GM21367 (cell line): ENCODE measurements around the gene TNIP2.
A peak's percentile ranks its signal among the peaks of the same experiment; 100 is the strongest.
"Not testable (repeated sequence)": the region's sequence is repeated elsewhere in the genome, so short reads cannot be mapped to it uniquely, and the experiment has no call there.

Source experiments
- ATAC-seq: cut with Tn5 transposase; IDR thresholded peaks from one replicate; pipeline ENCODE4 v1.9.1; 2021; ENCODE audit not compliant: unreplicated experiment

Gene TNIP2

DNA sequence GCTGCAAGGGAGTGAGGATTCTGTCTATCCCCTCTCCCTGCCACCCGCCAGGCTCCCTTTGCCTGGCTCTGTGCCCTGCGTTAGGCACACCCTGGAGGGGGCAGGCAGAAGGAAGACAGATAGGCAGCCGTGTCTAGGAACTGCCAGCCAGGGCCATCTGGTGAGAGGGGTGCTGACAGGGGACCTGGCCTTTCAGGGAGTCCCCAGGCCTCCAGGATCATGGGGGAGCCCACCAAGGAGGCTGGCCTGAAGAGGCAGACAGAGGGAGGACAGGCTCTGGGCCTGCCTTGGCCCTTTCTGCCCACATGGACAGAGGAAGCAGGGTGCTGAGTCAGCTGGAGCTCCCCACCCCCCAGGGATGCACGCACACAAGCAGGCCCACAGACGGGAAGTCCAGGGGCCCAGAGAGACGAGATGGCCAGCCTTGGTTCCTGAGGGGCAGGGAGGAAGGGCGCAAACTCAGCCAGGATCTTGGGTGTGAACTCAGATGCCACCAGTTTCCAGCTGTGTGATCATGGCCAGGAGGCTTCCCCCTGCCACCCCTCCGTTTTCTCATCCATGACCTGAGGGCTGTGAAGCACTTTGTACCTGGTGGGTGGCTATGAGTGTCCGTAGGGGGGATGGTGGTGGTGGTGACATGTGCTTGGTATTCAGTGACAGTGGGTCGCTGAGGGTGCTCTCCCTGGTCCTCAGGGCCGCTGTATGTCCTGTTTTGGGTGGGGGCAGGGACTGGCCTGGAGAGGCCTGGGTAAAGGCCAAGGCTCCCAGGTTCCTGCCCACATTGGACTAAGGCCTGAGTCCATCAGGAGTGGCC, 38.6 kb upstream of the TNIP2 start:
- ATAC-seq = no peak

DNA sequence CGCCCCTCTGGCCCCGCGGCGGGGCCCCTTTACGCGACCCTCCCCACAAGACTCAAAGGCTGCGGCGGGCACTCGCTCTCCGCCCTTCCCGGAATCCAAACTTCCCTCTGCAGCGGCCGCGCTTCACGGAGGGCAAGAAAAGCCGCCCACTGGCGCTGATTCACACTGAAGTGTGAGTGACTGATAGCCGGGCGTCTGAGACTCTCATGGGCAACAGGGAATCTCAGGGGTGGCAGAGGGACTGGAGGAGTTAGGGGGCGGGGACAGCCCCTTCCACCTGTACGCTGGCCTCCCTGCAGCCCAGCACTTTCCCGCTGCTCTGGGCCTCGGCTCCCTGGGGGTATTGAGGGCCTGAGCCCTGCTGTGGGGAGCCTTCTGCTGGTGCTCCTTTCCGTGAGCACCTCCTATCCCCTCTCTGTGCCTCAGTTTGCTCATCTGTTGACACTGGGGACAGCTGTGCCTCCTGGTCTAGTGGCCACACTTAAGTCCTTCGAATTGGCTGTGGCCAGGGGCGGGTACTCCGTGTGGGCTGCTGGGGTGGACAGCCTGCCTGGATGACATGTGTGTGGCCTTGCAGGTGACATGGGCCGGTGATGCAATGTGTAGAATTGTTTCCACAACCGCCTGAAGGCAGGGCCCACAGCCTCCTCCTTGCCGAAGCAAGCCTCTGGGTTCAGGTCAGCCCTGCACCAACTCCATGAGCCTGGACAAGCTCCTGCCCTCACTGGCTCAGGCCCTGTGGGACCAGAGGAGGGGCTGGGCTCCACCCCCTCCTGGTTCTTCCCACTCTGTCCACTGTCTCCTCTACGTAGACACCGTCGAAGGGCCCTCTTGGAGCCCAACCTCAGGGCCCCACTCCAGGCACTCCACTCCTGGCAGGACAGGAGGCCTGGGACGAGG, 37.7 kb upstream of the TNIP2 start:
- ATAC-seq = no peak

DNA sequence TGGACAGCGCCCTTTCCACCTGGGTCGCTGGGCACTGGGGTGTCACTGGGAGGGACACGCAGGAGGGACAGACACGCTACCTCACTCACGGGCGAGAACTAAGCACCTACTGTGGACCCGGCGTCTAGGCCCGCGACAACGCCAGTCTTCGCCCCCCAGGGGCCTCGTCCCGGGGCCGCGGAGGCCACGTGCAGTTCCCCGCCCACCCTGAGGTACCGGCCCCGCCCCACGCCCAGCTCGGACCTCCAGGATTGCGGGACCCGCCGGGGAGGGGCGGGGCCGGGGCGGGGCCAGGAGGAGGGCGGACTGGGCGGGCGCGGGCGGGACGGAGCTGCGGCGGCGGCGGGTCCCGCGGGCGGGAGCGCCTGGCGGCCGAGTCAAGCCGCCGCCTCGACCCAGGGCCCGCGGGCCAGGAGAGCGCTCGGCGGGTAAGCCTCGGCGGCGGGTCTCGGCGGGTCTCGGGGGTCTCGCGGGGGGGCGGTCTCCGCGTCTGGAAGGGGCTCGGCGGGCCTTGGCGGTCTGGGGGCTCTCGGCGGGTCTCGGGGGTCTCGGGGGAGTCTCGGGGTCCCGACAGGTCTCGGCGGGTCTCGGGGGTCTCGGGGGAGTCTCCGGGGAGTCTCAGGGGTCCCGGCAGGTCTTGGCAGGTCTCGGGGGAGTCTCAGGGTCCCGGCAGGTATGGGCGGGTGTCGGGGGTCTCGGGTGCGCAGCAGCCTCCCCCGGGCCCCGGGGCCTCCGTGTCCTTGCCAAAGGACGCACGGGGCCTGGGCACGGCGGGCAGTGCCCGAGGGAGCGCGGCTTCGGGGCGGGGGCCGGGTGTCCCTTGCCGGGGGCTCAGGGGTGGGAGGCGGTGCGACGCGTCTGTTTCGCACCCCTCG, 36.8 kb upstream of the TNIP2 start, which contains the start of gene SH3BP2:
Gene SH3BP2, plus strand, starts transcription at position 375 of the 875 bp plus-strand sequence. CDS start 27,533 bp downstream, outside the sequence.
- no peak for ATAC-seq

DNA sequence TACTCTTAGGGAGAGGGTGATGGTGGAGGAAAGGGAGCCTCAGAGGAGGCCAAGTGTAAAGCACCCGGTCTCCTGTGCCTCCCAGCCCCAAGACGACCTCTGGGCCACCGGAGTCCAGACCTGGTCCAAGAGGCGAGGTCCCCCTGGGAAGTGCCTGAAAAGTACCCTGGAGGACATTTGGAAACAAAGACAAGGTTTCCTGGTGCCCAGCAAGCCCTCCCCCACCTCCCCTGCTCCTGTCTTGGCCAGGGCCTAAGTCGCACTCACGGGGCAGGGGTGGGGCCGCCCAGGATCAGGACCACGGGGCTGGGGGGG, 36.2 kb upstream of the TNIP2 start:
- no peak for ATAC-seq

DNA sequence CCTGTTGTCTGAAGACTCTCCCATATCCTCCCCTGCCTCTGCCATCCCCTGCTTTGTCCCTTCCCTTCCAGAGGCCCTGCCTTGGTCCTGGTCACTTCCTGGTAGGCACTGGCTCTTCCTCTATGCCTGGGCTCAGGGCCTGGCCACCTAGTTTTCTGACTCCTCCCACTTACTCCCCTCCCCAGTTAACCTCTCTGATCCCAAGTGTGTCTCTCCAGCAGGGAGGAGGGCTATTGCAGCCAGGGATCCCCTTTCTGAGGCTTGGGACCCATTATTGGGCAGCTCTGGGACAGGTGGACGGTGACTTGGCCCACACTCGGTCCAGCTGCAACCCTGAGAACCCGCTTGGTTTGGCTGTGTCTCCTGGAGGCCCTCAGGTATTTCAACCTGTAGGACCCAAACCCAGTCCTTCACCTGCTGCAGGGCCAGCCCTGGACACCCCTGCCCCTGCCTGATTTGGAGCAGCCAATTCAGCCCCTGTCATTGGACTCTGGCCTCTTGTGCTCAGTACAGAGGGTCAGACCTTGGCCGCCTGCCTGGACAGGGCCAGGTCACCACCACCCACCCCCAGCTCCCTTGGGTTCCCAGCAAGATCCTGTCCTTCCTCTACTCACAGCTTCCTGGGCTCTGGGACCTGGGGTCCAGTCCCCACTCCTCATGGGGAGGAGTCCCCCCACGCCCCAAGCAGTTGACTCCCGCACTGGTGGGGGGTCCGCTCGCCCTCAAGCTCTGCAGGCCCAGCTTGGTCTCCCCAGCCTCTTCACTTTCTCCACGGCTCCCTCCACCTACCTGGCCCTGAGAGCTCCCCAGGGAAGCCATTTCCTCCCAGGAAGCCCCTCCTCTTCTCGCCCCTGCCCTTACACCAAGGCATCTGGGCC, 35.6 kb upstream of the TNIP2 start:
- no peak for ATAC-seq

DNA sequence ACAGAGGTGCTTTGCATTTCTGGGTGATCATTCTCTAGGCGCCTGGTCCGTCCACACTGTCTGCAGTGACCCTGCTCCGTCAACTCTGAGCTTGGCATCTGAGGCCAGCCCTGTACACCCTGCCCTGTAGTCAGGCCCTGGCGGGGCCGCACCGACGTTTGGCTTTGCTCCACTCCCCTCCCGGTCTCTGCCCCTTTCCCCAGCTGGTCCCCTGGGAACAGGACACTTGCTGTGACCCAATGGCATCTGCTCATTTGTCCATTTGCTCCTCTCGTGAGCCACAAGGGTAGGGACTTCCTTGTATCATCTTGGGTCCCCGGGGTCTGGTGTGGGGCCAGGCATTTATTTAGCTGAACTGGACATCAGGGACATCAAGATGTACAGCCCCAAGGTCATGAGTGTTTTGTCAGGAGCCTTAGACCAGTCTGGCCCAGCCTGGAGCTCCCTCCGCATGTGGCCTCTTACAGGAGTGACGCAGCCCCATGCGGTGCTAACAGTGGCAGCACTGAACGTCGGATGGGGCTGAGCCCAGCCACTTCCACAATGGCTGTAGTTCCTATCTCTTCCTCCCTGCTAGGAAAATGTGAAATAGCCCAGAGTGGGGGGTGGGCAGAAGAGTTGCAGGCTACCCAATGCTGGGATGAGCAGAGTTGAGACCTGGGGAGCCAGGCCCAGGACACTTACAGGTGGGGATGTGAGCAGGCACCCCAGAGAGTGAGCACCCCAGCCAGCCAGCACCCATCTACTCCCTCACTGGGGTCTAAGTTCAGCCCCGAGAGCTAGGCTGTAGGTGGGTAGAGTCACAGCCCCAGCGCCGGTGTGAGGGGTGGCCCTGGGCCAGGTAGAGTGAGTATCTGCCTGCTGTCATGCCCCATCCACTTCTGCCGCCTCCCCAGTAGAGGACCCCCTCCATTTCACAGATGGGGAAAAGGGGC, 34.7 kb upstream of the TNIP2 start:
- ATAC-seq = no peak

DNA sequence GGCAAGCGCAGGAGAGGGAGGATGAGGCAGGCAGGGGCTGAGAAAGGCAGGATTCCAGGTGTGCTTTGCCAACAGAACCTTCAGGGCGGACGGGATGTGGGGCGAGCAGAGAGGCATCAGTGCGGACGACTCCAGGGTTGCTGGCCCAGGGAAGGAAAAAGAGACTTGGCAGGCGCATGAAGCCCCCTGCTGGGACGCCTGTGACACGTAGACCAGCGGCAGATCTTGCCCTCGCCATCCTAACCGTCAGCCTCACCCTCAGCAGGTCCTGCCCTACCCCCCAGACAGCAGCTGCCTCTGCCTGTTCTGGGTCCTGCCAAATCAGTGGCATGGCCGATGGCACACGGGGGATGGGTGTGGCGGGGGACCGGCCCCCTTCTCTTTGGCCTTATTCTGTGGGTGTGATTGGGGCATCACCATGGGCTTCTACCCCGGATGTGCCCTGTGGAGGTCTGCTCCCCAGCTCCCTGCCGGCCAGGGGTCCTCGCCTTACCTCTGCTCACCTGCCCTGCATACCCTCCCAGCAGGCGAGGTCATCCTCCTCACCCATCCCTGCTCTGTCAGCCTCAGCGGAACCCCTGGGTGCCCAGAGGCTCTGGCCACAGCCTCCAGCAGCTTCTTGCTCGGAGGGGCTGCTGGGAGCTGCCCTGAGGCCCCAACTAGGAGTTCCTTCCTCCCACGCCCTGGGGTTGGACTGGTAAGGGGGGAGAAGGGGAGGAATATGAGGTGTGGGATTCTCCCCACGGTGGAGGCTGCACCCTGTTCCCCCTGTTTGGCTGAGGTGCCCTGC, 33.9 kb upstream of the TNIP2 start:
- ATAC-seq = no peak

DNA sequence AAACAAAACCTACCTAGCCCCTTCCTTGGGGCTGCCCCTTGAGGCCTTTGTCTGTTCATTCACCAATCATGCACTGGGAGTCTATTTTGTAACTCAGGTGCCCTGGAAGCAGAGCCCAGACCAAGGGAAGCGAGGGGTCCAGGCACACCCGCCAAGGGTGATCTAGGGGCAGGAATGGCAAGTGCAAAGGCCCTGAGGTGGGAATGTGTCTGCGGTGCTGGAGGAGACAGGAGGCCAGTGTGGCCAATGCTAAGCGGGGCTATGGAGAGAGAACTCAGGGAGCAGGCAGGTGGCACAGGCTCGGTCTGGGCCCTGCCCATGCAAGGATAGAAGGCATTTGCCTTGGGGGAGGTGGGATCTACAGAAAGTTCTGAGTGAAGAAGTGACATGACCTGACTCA, 33.2 kb upstream of the TNIP2 start:
- no peak for ATAC-seq

DNA sequence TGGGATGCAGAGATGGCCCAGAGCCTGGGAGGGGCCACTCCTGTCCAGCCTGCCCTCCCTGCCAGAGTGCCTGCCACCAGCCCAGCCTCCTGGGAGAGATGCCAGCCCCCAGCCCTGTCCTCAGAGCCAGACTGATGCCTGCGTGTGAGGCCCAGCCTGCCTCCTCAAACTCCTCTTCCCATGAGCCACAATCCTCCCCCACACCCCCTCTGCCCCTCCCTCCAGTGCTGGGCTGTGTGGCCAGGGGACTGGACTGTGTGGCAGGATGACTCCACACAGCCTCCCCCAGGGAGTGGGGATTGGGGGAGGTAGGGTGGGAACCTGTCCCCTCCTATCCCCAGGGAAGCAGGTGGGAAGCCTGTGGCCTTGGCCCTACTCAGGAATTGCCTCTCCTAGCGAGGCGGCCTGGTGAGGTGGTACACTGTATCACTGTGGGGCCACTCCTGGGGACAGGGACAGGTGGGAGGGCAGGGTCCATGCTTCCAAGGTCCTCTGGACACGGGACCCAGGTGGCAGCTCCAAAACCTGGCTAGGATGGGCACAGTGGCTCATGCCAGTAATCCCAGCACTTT, 32.5 kb upstream of the TNIP2 start:
- no peak for ATAC-seq

DNA sequence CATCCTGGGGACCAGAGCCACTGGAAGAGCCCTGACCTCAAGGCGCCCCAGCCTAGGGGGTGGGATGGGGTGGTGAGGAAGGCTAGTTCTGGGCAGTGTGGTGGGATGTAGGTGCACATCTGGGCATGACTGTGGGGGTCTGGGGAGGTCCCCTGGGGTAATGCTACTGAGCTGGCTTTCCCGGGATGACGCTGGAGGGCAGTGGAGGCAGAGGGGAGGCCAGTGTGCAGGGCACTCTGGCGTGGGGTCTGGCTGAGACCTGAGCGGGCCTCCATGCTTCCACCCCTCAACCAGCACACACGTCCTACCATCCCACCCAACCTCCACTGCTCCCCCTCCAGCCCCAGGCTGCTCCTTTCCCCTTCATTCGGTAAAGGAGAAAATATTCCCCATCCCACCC, 32.0 kb upstream of the TNIP2 start:
- no peak for ATAC-seq

DNA sequence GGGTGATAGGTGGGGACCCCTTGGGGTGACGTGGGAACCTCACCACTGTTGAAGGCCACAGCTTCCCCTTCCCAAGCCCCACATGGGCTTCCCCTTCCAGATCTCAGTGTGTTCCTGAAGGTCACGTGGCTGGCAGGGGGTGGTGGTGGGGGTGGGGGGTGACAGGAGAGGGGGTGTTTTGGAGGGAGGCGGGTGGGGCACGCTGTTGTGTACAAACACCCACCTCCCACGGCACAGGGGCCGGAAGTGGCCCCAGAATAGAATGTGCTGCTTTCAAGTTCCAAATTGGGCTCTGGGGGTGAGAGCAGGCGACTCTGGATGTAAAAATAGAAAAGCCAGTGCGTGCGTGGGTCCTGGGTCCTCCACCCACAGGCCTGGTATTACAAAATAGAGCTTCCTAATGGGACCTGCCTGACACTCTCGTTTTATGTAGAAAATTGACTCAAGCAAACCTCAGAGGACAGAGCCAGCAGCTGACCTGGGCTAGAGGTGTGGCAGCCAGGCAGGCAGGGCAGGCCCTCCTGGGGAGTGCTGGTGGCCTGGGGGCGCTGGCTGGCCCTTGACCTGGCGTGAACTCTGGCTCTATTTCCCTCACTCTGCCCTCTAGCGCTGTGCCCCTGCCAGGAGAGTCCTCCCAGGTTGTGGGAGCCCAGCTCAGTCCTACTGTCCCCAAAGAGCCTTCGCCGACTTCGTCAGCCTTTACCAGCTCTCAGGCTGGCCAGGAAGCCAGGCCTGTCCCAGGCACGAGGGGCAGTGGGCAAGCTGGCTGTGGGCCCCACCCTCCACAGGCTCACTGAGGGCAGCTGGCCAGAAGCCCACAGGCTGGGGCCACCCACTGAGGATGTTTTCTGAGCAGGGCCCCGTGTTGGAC, 31.3 kb upstream of the TNIP2 start:
- peak; percentile 71 for ATAC-seq

DNA sequence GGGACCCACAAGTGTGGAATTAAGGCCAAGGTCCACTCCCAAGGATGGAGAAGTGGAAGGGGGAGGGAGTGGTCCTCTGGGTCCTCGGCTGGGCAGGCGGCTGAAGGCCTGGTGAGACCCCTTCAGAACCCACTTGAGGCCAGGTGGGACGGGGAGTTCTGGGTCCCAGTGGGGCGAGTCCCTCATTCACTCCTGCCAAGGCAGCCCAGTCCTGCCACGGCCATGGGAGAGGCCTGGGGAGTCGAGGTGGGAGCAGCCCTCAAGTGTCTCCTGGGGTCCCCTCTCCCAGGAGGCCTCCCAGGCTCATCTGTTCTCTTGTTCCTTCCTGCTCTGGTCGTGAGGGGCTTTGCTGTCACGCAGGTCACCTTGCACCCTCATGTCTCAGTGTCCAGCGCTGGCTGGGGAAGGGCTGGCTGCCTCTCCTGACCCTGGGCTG, 30.7 kb upstream of the TNIP2 start:
- no peak for ATAC-seq

DNA sequence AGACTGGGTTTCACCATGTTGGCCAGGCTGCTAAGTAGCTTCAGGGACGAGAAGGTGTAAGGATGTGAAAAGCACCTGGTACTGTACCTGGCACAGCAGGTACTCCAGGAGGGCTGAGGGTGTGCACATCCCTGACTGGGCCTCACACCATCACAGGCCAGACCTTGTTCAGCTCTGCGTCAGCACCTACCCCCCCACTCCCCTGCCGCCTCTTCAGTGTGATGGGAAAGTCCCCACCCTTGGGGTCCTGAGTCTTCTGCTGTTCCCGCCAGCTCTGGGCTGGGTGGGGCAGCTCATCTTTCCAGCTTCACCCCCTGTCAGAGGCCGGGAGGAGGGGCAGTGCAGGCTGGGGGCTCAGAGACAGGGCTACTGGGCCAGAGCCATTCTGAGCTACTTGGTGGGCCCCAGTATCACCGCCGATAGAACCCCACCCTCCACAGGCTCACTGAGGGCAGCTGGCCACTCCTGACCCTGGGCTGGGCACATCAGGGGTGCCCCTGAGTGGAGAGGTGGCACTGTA, 30.1 kb upstream of the TNIP2 start:
- ATAC-seq = no peak

DNA sequence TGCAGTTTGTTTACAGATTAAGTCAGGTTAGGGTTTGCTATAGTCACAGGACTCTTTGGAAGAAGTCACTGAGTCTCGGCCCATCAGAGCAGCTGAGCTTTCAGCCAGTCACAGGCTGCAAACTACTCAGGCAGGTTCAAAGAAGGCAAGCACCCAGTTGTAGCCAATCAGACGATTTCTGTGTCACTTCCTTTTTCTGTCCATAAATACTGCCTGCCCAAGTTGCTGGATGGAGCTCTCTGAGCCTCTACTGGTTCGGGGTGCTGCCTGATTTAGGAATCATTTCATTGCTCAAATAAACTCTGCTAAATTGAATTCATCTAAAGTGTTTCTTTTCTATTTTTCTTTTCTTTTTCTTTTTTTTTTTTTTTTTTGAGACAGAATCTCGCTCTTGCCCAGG, 29.5 kb upstream of the TNIP2 start:
- no peak for ATAC-seq

DNA sequence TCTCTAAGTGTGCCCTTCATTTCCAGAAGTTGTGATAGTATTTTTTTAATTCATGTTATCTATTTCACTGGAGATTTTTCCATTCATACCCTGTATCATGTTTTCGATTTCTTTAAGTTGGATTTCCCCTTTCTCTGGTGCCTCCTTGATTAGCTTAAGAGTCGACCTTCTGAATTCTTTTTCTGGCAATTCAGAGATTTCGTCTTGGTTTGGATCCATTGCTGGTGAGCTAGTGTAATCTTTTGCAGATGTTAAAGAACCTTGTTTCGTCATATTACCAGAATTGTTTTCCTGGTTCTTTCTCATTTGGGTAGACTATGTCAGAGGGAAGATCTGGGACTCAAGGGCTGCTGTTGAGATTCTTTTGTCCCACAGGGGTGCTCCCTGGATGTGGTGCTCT, 27.7 kb upstream of the TNIP2 start:
- ATAC-seq = no peak

DNA sequence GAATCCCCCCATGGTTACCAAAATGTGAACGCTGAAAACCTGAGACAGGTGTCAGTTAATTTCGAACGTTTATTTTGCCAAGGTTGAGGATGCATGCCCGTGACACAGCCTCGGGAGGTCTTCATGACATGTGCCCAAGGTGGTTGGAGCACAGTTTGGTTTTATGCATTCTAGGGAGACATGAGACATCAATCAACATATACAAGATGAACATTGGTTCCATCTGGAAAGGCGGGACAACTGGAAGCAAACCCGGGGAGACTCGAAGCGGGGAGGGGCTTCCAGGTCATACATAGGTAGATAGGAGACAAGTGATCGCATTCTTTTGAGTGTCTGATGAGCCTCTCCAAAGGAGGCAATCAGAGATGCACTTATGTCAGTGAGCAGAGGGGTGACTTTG, 25.8 kb upstream of the TNIP2 start:
- ATAC-seq = no peak

DNA sequence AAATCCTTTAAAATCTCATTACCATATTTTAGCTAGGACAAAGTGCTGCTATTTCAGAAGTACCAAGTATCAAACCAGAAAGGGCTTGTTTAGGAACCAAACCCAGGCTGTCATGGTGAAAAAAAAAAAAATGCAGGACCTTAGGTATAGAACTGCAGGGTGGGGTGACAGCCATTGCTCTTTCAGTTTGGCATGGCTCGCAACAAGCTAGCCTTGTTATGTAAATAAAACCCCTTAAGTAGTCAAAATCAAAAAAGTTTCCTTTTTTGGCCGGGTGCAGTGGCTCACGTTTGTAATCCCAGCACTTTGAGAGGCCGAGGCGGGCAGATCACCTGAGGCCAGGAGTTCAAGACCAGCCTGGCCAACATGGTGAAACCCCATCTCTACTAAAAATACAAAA, 24.5 kb upstream of the TNIP2 start:
- ATAC-seq = not testable (repeated sequence)
